ENCODE measurements around the gene GAL3ST2. TPM values are rescaled to one million over a fixed set of nuclear protein-coding genes. Genes with fewer than 3 reads are reported as not detected.

Gene GAL3ST2
- total RNA-seq, 4 donors from 2014 or later = 2.7 TPM; not detected in 3

GRCh38 chr2:241752689-241753276 lies 23.8 kb upstream of the GAL3ST2 start:
- TF ChIP-seq POLR2AphosphoS5 (IDR thresholded peaks at IDR 0.05) (no peak), EP300 (IDR thresholded peaks at IDR 0.05) (no peak)
- intact Hi-C loops (cut with DNase I) = no loop called here
- peaks cover 13 to 97% (median 63%) of the 10 kb centered on the region in 4 donors for H3K36me3 ChIP-seq

DNA sequence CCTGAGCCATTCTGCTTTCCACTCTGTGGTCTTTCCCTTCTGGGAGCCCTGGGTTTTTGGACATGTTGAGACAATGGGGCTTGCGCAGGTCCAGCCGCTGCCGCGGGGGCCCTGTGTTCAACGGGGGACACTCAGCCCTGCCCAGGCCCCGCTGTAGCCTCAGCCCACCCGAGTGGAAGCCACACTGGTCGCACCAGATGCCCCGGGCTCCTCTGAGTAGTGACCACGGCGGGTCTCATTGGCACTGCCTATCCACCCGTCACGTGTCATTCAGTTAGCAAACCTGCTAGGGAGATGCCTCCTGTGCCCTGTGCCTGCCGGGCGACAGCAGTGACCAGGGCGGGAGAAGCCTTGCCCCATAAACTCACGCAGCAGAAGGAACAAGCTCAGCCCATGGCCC lies 23.1 kb upstream of the GAL3ST2 start:
- no peaks in the 10 kb centered on the region for H3K27me3 ChIP-seq
- no peak overlapping the region for H3K4me3 ChIP-seq
- DNase-seq (ENCODE audit: extremely low spot score) = no peak
- intact Hi-C loops (cut with DNase I) = no loop called here
- TF ChIP-seq, protein P1, sequence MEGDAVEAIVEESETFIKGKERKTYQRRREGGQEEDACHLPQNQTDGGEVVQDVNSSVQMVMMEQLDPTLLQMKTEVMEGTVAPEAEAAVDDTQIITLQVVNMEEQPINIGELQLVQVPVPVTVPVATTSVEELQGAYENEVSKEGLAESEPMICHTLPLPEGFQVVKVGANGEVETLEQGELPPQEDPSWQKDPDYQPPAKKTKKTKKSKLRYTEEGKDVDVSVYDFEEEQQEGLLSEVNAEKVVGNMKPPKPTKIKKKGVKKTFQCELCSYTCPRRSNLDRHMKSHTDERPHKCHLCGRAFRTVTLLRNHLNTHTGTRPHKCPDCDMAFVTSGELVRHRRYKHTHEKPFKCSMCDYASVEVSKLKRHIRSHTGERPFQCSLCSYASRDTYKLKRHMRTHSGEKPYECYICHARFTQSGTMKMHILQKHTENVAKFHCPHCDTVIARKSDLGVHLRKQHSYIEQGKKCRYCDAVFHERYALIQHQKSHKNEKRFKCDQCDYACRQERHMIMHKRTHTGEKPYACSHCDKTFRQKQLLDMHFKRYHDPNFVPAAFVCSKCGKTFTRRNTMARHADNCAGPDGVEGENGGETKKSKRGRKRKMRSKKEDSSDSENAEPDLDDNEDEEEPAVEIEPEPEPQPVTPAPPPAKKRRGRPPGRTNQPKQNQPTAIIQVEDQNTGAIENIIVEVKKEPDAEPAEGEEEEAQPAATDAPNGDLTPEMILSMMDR (IDR thresholded peaks at IDR 0.05) = no peak
- peaks cover 13 to 96% (median 67%) of the 10 kb centered on the region in 4 donors for H3K36me3 ChIP-seq
- 96% methylated on average over 8 of the region's 17 CpGs for WGBS
- no peak overlapping the region for H3K27ac ChIP-seq (replicated peaks in 1 of 4)
- H3K9me3 ChIP-seq = no peaks in the 10 kb centered on the region
- peaks cover 0 to 12% (median 3%) of the 10 kb centered on the region in 4 donors for H3K4me1 ChIP-seq

More at GRCh38 chr2:241752689-241753276, 23.8 kb upstream of the GAL3ST2 start:
- 95% methylated on average over 20 of the region's 21 CpGs for WGBS
- Histone ChIP-seq H3K9me3 (no peaks in the 10 kb centered on the region), H3K27ac (replicated peaks in 1 of 4) (no peak overlapping the region), H3K27me3 (no peaks in the 10 kb centered on the region), H3K4me1 (peaks cover 0 to 12% (median 3%) of the 10 kb centered on the region in 4 donors), H3K4me3 (no peak overlapping the region)
- no peak for DNase-seq (ENCODE audit: extremely low spot score)

- Histone ChIP-seq H3K36me3 (peaks cover 13 to 96% (median 65%) of the 10 kb centered on the region in 4 donors), H3K27ac (replicated peaks in 1 of 4) (no peak overlapping the region), H3K4me1 (peaks cover 0 to 12% (median 3%) of the 10 kb centered on the region in 4 donors), H3K27me3 (no peaks in the 10 kb centered on the region), H3K9me3 (no peaks in the 10 kb centered on the region), H3K4me3 (no peak overlapping the region)
- no peak for DNase-seq (ENCODE audit: extremely low spot score)
- no peak for TF ChIP-seq EP300 (IDR thresholded peaks at IDR 0.05)
- no peak for TF ChIP-seq POLR2AphosphoS5 (IDR thresholded peaks at IDR 0.05)
- TF ChIP-seq, protein P1 (IDR thresholded peaks at IDR 0.05) = no peak
- TF ChIP-seq POLR2A (IDR thresholded peaks at IDR 0.05; ENCODE audit: low read depth) = no peak
- WGBS = 94% methylated on average over 20 of the region's 20 CpGs
- intact Hi-C loops (cut with DNase I) = no loop called here
Observed at GRCh38 chr2:241754042-241754441, 22.6 kb upstream of the GAL3ST2 start.

DNA sequence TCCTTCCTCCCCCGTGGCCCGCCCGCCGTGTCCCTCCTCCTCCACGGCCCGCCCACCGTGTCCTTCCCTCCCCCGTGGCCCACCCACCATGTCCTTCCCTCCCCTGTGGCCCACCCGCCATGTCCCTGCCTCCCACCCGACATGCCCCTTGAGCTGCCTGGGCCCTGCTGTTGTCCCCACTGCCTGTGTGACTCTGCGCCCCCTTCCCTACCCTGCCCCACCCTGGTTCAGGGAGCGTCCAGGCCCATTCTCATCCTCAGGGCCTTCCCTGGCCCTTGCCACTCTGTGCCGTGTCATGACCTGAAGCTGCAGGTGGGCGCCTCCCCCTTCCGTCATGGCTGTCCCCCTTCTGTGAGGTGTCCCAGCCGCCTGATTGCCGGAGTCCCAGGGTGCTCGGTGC lies 21.5 kb upstream of the GAL3ST2 start:
- WGBS = 93% methylated on average over 16 of the region's 18 CpGs
- no peak for DNase-seq (ENCODE audit: extremely low spot score)
- H3K27me3 ChIP-seq = no peaks in the 10 kb centered on the region
- intact Hi-C loops (cut with DNase I) = no loop called here
- no peak overlapping the region for H3K27ac ChIP-seq (replicated peaks in 1 of 4)
- peaks cover 13 to 94% (median 59%) of the 10 kb centered on the region in 4 donors for H3K36me3 ChIP-seq
- TF ChIP-seq, protein P1 (IDR thresholded peaks at IDR 0.05) = no peak
- TF ChIP-seq POLR2A (IDR thresholded peaks at IDR 0.05; ENCODE audit: low read depth) (no peak), EP300 (IDR thresholded peaks at IDR 0.05) (no peak), POLR2AphosphoS5 (IDR thresholded peaks at IDR 0.05) (no peak)
- peaks cover 0 to 8% (median 2%) of the 10 kb centered on the region in 4 donors for H3K4me1 ChIP-seq
- no peak overlapping the region for H3K4me3 ChIP-seq
- no peaks in the 10 kb centered on the region for H3K9me3 ChIP-seq

DNA sequence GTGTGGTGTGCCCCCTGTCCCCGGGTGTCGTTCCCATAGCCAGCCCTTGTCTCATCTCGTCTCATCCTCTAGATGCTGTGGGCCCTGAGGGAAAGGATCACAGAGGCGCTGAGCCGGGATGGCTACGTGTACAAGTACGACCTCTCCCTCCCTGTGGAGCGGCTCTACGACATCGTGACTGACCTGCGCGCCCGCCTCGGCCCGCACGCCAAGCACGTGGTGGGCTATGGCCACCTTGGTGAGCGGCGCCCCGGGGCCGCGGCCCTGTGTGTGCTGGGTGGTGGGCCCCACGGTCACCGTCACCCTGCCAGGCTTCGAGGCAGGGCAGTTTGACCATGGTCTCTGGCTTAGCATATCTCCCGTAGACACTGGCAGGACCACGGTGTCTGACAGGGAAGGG lies 20.8 kb upstream of the GAL3ST2 start:
- WGBS = 97% methylated on average over 27 of the region's 27 CpGs
- H3K4me1 ChIP-seq = peaks cover 0 to 3% (median 0%) of the 10 kb centered on the region in 4 donors
- no peaks in the 10 kb centered on the region for H3K9me3 ChIP-seq
- no peak overlapping the region for H3K27ac ChIP-seq (replicated peaks in 1 of 4)
- H3K27me3 ChIP-seq = no peaks in the 10 kb centered on the region
- DNase-seq (ENCODE audit: extremely low spot score) = no peak
- no peak overlapping the region for H3K4me3 ChIP-seq
- peaks cover 13 to 96% (median 62%) of the 10 kb centered on the region in 4 donors for H3K36me3 ChIP-seq
- intact Hi-C loops (cut with DNase I) = no loop called here
- TF ChIP-seq EP300 (IDR thresholded peaks at IDR 0.05) = no peak
- TF ChIP-seq, protein P1 (IDR thresholded peaks at IDR 0.05) = no peak
- no peak for TF ChIP-seq POLR2A (IDR thresholded peaks at IDR 0.05; ENCODE audit: low read depth)
- no peak for TF ChIP-seq POLR2AphosphoS5 (IDR thresholded peaks at IDR 0.05)
